HCT116 (cell line): ENCODE measurements around the gene TGFBR3L. TPM values are rescaled to one million over a fixed set of nuclear protein-coding genes. Genes with fewer than 3 reads are reported as not detected.

Experiments used
- ATAC-seq: fragments of 200-7000 bp; cut with Tn5 transposase; 2 replicates; pipeline ENCODE4 v1.9.1; 2020; ENCODE audit warnings: mild to moderate bottlenecking, moderate library complexity
- BruUV-seq: library from RNA; stranded (reverse); fragments of 400-500 nt; replicated peaks from 2 replicates; lab custom pipeline; 2021; lab: Mats Ljungman, UMichigan
- CTCF ChIA-PET: fragments of 300-600 bp; sonication (Branson Sonifier 250); formaldehyde crosslinking; loops from one replicate; lab custom pipeline; 2021; ENCODE audit warnings: antibody characterized with exemption; lab: Charles Lee
- POLR2A ChIA-PET: fragments of 300-600, 350-600 bp; sonication (Branson Sonifier 250); formaldehyde crosslinking; loops from one replicate; lab custom pipeline; 2021; ENCODE audit warnings: antibody characterized with exemption; lab: Charles Lee
- RAD21 ChIA-PET, 2 experiments: fragments of 300-600 bp; sonication (Branson Sonifier 250); formaldehyde crosslinking; loops; one replicate each; lab custom pipeline; 2023; ENCODE audit warnings: low total read pairs in 2 of 2; ENCODE audit not compliant: uncharacterized antibody in 2 of 2, unreplicated experiment in 2 of 2, low non-redundant PET in 1 of 2; lab: Charles Lee
- DNase-seq: peaks from one replicate; pipeline ENCODE4 v3.0.0-alpha.2; 2010; ENCODE audit warnings: low read depth, low spot score
- H2AFZ ChIP-seq: fragments of 200-600 bp; shearing (Covaris generic), sonication (generic); 2 replicates; pipeline ENCODE4 v1.6.1; 2017; ENCODE audit warnings: low read depth, mixed run types, mixed read lengths, antibody characterized with exemption, low read length; ENCODE audit not compliant: poor library complexity, severe bottlenecking
- H3K27ac ChIP-seq: 2 replicates; pipeline ENCODE4 v1.5.1; 2012; ENCODE audit warnings: low read depth, low read length
- H3K27me3 ChIP-seq: fragments of 200-600 bp; sonication (generic); 2 replicates; pipeline ENCODE4 v1.6.1; 2016; ENCODE audit warnings: mixed run types, low read length, mixed read lengths; ENCODE audit not compliant: insufficient read depth
- H3K36me3 ChIP-seq, 2 experiments: fragments of 200-500 bp in 1 of 2; fragments of 200-600 bp in 1 of 2; sonication (Bioruptor generic) in 1 of 2; sonication (generic) in 1 of 2; 2 replicates each; pipeline versions ENCODE4 v1.5.1 to v1.6.1; 2014 to 2016; ENCODE audit warnings: low read length in 2 of 2, inconsistent platforms in 1 of 2, mixed read lengths in 1 of 2, mixed run types in 1 of 2; ENCODE audit not compliant: insufficient read depth in 2 of 2, control insufficient read depth in 1 of 2
- H3K4me1 ChIP-seq, 2 experiments: fragments of 200-600 bp in 1 of 2; sonication (generic) in 1 of 2; 2 replicates each; pipeline versions ENCODE4 v1.5.1 to v1.6.1; 2012 to 2017; ENCODE audit warnings: low read length in 2 of 2, inconsistent platforms in 1 of 2, mild to moderate bottlenecking in 1 of 2, mixed read lengths in 1 of 2, mixed run types in 1 of 2, moderate library complexity in 1 of 2; ENCODE audit not compliant: insufficient read depth in 2 of 2, control insufficient read depth in 1 of 2
- H3K4me2 ChIP-seq: fragments of 200-600 bp; sonication (generic); 2 replicates; pipeline ENCODE4 v1.6.1; 2017; ENCODE audit warnings: mixed run types, low read length, mixed read lengths
- H3K4me3 ChIP-seq, 2 experiments: fragments of 200-600 bp in 1 of 2; sonication (generic) in 1 of 2; replicated peaks in 1 of 2; 2 replicates each; pipeline ENCODE4 v1.5.1; 2011 to 2016; ENCODE audit warnings: low read length in 2 of 2, control low read depth in 1 of 2, low read depth in 1 of 2, mild to moderate bottlenecking in 1 of 2, mixed read lengths in 1 of 2, mixed run types in 1 of 2
- H3K79me2 ChIP-seq: fragments of 200-600 bp; sonication (generic); 2 replicates; pipeline ENCODE4 v1.6.1; 2017; ENCODE audit warnings: mild to moderate bottlenecking, mixed run types, low read length, moderate library complexity, mixed read lengths; ENCODE audit not compliant: insufficient read depth
- H3K9ac ChIP-seq: fragments of 200-600 bp; sonication (generic); 2 replicates; pipeline ENCODE4 v1.6.1; 2016; ENCODE audit warnings: low read length, mixed read lengths
- H3K9me2 ChIP-seq: fragments of 200-600 bp; sonication (generic), shearing (Covaris generic); 2 replicates; pipeline ENCODE4 v1.6.1; 2017; ENCODE audit warnings: mixed run types, mild to moderate bottlenecking, moderate library complexity; ENCODE audit not compliant: insufficient read depth
- H3K9me3 ChIP-seq, 2 experiments: fragments of 200-500 bp in 1 of 2; fragments of 200-600 bp in 1 of 2; sonication (Bioruptor generic) in 1 of 2; sonication (generic) in 1 of 2; 2 replicates each; pipeline ENCODE4 v1.6.1; 2014 to 2017; ENCODE audit warnings: low read length in 2 of 2, mixed read lengths in 2 of 2, inconsistent platforms in 1 of 2, low read depth in 1 of 2, mild to moderate bottlenecking in 1 of 2, mixed run types in 1 of 2, moderate library complexity in 1 of 2; ENCODE audit not compliant: control insufficient read depth in 1 of 2, insufficient read depth in 1 of 2
- H4K20me1 ChIP-seq: fragments of 200-600 bp; sonication (generic), shearing (Covaris generic); 2 replicates; pipeline ENCODE4 v1.6.1; 2017; ENCODE audit warnings: mixed run types, mild to moderate bottlenecking, moderate library complexity; ENCODE audit not compliant: insufficient read depth
- CBX3 ChIP-seq: IDR thresholded peaks from 2 replicates; pipeline ENCODE4 v1.6.1; 2012; ENCODE audit warnings: low read depth
- CTCF ChIP-seq, 3 experiments: fragments of 200-600 bp in 1 of 3; sonication (generic) in 1 of 3; IDR thresholded peaks in 2 of 3; conservative IDR thresholded peaks in 1 of 3; 2 replicates each; pipeline ENCODE4 v1.5.1; 2012 to 2017; ENCODE audit warnings: low read depth in 2 of 3, low read length in 2 of 3, antibody characterized with exemption in 1 of 3, borderline replicate concordance in 1 of 3, control low read depth in 1 of 3, mild to moderate bottlenecking in 1 of 3, mixed read lengths in 1 of 3, mixed run types in 1 of 3, moderate library complexity in 1 of 3; ENCODE audit not compliant: insufficient read depth in 1 of 3
- EGR1 ChIP-seq: IDR thresholded peaks from 2 replicates; pipeline ENCODE4 v1.6.1; 2012; ENCODE audit warnings: low read depth
- EZH2phosphoT487 ChIP-seq: fragments of 200-600 bp; IDR thresholded peaks from 2 replicates; pipeline ENCODE4 v1.6.1; 2018; ENCODE audit warnings: antibody characterized with exemption, borderline replicate concordance
- FOSL1 ChIP-seq: IDR thresholded peaks from 2 replicates; pipeline ENCODE4 v1.6.1; 2012; ENCODE audit warnings: low read depth
- POLR2AphosphoS5 ChIP-seq: IDR thresholded peaks from 2 replicates; pipeline ENCODE4 v1.6.1; 2011; ENCODE audit warnings: mild to moderate bottlenecking, low read depth, low read length, moderate library complexity
- RAD21 ChIP-seq: IDR thresholded peaks from 2 replicates; pipeline ENCODE4 v1.6.1; 2012; ENCODE audit warnings: low read depth, mild to moderate bottlenecking
- SP1 ChIP-seq: IDR thresholded peaks from 2 replicates; pipeline ENCODE4 v1.6.1; 2012; ENCODE audit warnings: low read depth
- TCF7L2 ChIP-seq: IDR thresholded peaks from 2 replicates; pipeline ENCODE4 v1.7.0; 2011; ENCODE audit warnings: borderline replicate concordance, inconsistent platforms; ENCODE audit not compliant: insufficient read depth, insufficient read length; ENCODE audit errors: extremely low read depth
- ZFX ChIP-seq: fragments of 450-650 bp; IDR thresholded peaks from 2 replicates; pipeline ENCODE4 v1.6.1; 2017
- ZNF274 ChIP-seq: fragments of 200-500 bp; sonication (Bioruptor generic); IDR thresholded peaks from 2 replicates; pipeline ENCODE4 v1.6.1; 2014; ENCODE audit warnings: mild to moderate bottlenecking, low read depth, low read length, inconsistent platforms
- intact Hi-C: fragments of 100-400 bp; cut with micrococcal nuclease; formaldehyde crosslinking; loops from 2 replicates; pipeline ENCODE4 v1.10.0; 2022
- total RNA-seq: library from RNA; stranded (reverse); gene quantifications from one replicate; pipeline ENCODE4 v1.2.1, GENCODE V29; 2021; ENCODE audit not compliant: unreplicated experiment
- TF ChIP-seq, protein P1 (sequence below): IDR thresholded peaks from 2 replicates; pipeline ENCODE4 v1.6.1; 2012

TGFBR3L gene
- total RNA-seq, 1 experiment from 2014 or later: 30.9 TPM

DNA sequence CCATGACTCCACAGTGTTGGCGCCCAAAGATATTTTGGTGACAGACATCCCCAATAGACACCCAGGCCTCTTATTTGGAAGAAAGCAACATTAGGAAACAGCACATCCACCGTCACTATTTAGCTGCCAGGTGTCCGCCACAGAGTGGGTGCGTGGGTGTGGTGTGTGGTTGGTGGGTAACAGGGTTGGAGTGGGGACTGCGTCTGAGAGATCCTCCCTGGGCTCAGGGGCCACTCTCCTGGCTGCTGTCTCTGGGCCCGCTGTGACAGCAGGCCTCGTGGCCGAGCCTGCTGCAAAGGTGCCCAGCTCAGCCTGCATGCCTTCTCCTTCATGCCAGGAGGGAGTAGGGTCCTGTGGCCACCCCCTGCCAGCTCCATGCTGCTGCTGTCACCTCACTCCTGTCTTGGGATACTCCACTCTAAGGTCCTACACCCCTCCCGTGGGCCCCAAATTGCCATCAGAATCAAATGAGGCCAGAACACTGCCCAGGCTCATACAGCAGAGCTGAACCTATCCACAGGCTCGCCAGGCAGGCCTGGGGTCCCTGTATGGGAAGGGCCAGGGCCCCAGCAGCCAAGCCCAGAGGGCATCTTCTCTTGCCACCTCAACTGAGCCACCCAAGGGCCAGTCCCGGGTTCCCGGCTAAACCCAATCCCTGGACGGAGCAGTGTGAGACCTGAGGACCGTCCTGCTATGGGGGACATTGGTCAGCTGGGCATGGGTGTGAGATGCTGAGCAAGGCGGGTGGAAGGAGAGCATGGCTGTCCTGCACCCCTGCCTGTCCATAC is 53.6 kb downstream of the TGFBR3L start:
- Histone ChIP-seq H3K79me2 (peaks cover 22% of the 10 kb centered on the region; the same call in 1 of the 2 replicates), H3K4me3 (no peak overlapping the region), H3K9me3 (no peaks in the 10 kb centered on the region), H3K4me2 (no peak overlapping the region), H3K27ac (no peak overlapping the region), H3K9me2 (no peaks in the 10 kb centered on the region), H3K36me3 (peaks cover 54 to 65% of the 10 kb centered on the region in 2 experiments; a peak in 3 of 4 replicates), H3K9ac (no peak overlapping the region), H4K20me1 (no peaks in the 10 kb centered on the region), H2AFZ (no peak overlapping the region), H3K4me1 (no peaks in the 10 kb centered on the region), H3K27me3 (no peaks in the 10 kb centered on the region)
- ChIA-PET CTCF (interaction anchor here (0.8 kb wide), 1 partner anchor 25 kb away, joined by 3 read pairs; the partner anchor contains the start of gene TIMM44), POLR2A (no interaction called here), RAD21 (no interaction called here)
- no TSS peak for BruUV-seq
- TF ChIP-seq RAD21: no peak
- no peak for TF ChIP-seq FOSL1
- TF ChIP-seq, protein P1, sequence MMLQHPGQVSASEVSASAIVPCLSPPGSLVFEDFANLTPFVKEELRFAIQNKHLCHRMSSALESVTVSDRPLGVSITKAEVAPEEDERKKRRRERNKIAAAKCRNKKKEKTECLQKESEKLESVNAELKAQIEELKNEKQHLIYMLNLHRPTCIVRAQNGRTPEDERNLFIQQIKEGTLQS: no peak
- no peak for TF ChIP-seq EGR1
- TF ChIP-seq TCF7L2: no peak
- TF ChIP-seq EZH2phosphoT487: no peak
- no peak for TF ChIP-seq ZFX
- TF ChIP-seq POLR2AphosphoS5: no peak
- TF ChIP-seq CBX3: no peak
- TF ChIP-seq SP1: no peak
- TF ChIP-seq ZNF274: no peak
- no peak for TF ChIP-seq CTCF (IDR thresholded peaks at IDR 0.05 in 2 of 3, conservative IDR thresholded peaks at IDR 0.05 in 1 of 3; ENCODE audit: borderline replicate concordance in 1 of 3, insufficient read depth in 1 of 3, low read depth in 2 of 3, low read length in 2 of 3)
- intact Hi-C loops: no loop called here
- ATAC-seq: no peak
- no peak for DNase-seq

Other genes starting within 250 kb of the TGFBR3L start
- not detected for gene RETN, start 245.8 kb upstream of the TGFBR3L start, total RNA-seq
- not detected for gene MCEMP1, start 237.7 kb upstream of the TGFBR3L start, total RNA-seq
- gene TRAPPC5, start 234.0 kb upstream of the TGFBR3L start, total RNA-seq: 101 TPM
- 0.20 TPM for gene FCER2, start 212.7 kb upstream of the TGFBR3L start, total RNA-seq
- not detected for gene CLEC4G, start 182.7 kb upstream of the TGFBR3L start, total RNA-seq
- gene CD209, start 167.3 kb upstream of the TGFBR3L start, total RNA-seq: not detected
- gene CLEC4M, start 151.6 kb upstream of the TGFBR3L start, total RNA-seq: not detected
- 15.0 TPM for gene EVI5L, start 84.6 kb upstream of the TGFBR3L start, total RNA-seq
- 7.5 TPM for gene PRR36, start 40.4 kb upstream of the TGFBR3L start, total RNA-seq
- gene LRRC8E, start 26.3 kb upstream of the TGFBR3L start, total RNA-seq: 18.1 TPM
- 59.1 TPM for gene MAP2K7, start 11.0 kb upstream of the TGFBR3L start, total RNA-seq
- gene SNAPC2, start 5.5 kb downstream of the TGFBR3L start, total RNA-seq: 42.9 TPM
- 56.0 TPM for gene CTXN1, start 11.3 kb downstream of the TGFBR3L start, total RNA-seq
- 136 TPM for gene TIMM44, start 28.8 kb downstream of the TGFBR3L start, total RNA-seq
- 134 TPM for gene ELAVL1, start 90.8 kb downstream of the TGFBR3L start, total RNA-seq
- gene CCL25, start 137.9 kb downstream of the TGFBR3L start, total RNA-seq: not detected
- 6.6 TPM for gene FBN3, start 234.8 kb downstream of the TGFBR3L start, total RNA-seq